SH-SY5Y (cell line): ENCODE measurements around the gene DNAJC15.

Experiments
- GATA2 ChIP-seq: IDR thresholded peaks from 2 replicates; pipeline ENCODE4 v1.6.1; 2011; ENCODE audit warnings: mild to moderate bottlenecking, low read depth, low read length
- GATA3 ChIP-seq: IDR thresholded peaks from 2 replicates; pipeline ENCODE4 v1.6.1; 2011; ENCODE audit warnings: low read depth, mild to moderate bottlenecking, low read length, moderate library complexity

GRCh38 chr13:43078399-43078798 lies 55.0 kb downstream of the DNAJC15 start:
- TF ChIP-seq GATA3 (no peak), GATA2 (no peak)
